SHP77 (cell line): ENCODE results near the gene CHDH.

ENCODE experiments used
- DNase-seq, 2 experiments: peaks; one replicate each; lab custom pipeline; 2025; lab: John Stamatoyannopoulos, UW

Gene CHDH

GRCh38 chr3:53788038-53788437 is 58.2 kb downstream of the CHDH start:
- DNase-seq, result no peak

GRCh38 chr3:53787016-53787415 is 59.2 kb downstream of the CHDH start:
- no peak for DNase-seq

GRCh38 chr3:53780806-53781205 is 65.4 kb downstream of the CHDH start:
- no peak for DNase-seq

GRCh38 chr3:53780171-53780570 is 66.0 kb downstream of the CHDH start:
- DNase-seq, result no peak

GRCh38 chr3:53778153-53778552 is 68.1 kb downstream of the CHDH start:
- DNase-seq, result no peak

GRCh38 chr3:53777468-53777867 is 68.8 kb downstream of the CHDH start:
- DNase-seq, result no peak

- no peak for DNase-seq
These were observed 69.6 kb downstream of the CHDH start for GRCh38 chr3:53776494-53777101.

- DNase-seq, result no peak
These were observed 70.4 kb downstream of the CHDH start for GRCh38 chr3:53775834-53776251.

GRCh38 chr3:53775018-53775417 is 71.2 kb downstream of the CHDH start:
- no peak for DNase-seq

- no peak for DNase-seq
These were observed 71.8 kb downstream of the CHDH start for GRCh38 chr3:53774414-53774813.

GRCh38 chr3:53773611-53774368 is 72.4 kb downstream of the CHDH start:
- no peak for DNase-seq

- no peak for DNase-seq
These were observed 73.2 kb downstream of the CHDH start for GRCh38 chr3:53773021-53773436.

GRCh38 chr3:53772562-53772961 is 73.7 kb downstream of the CHDH start:
- no peak for DNase-seq

GRCh38 chr3:53768478-53769459 is 77.5 kb downstream of the CHDH start:
- no peak for DNase-seq

GRCh38 chr3:53766706-53767105 is 79.5 kb downstream of the CHDH start:
- DNase-seq, result no peak

- DNase-seq, result no peak
These were observed 80.5 kb downstream of the CHDH start for GRCh38 chr3:53765753-53766152.

GRCh38 chr3:53764026-53764775 is 82.0 kb downstream of the CHDH start:
- peak; percentile 87 to 88 for DNase-seq

- peak in 1 of 2 experiments; percentile 22 for DNase-seq
These were observed 82.9 kb downstream of the CHDH start for GRCh38 chr3:53763353-53763752.
